Stimulated activated CD4-positive, alpha-beta T cell treated with anti-CD3 and anti-CD28 coated beads, TNF-alpha, amount 100 ng/mL, for 48 hours (primary cell): ENCODE data around the gene GEMIN5.

Experiments
- DNase-seq, 3 donors: peaks; one replicate each; pipeline ENCODE4 v3.0.0-alpha.2; 2020; ENCODE audit warnings: low read depth in 3 of 3

The GEMIN5 gene

DNA sequence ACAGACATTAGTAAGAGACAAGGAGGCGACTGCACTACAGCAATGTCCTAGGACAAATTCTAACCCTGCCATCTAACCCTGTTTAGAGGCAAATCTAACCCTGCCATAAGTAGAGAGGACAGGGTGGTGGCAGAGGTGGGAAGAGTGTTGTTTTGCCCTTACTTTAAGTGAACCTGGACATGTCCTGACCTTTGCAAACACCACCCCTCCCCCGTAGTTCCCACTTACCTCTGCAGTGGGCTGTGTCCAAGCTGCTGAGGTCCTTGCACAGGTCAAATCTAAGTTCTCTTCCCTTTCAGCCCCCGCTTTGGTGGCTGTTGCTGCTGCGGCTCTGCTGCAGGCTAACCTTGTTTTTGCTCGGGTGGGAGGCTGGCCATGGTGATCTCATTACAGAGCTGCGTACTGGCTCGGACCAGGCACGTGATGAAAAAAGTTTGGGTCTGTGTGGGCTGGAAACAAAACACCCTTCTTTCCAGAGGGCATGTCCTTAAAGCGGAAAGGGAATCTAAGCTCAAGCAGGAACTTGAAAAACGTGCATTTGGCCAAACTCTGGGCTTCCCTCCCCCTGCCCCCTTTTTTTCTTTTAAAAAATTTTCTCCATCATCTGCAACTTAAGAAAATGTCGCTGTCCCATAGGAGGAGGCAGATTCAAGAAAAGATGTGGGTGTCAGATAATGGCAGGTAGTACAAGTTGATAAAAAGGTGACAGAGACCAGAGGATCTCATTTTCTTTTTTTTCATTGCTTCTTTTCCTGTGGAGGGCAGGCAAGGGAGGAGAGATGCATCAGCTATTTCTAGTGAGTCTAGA lies 87.6 kb downstream of the GEMIN5 start, which contains the start of gene FAXDC2:
Gene FAXDC2 (minus strand): TSS at position 349 of the 808 bp plus-strand sequence. CDS start 12,425 bp downstream, outside the sequence.
- no peak for DNase-seq

DNA sequence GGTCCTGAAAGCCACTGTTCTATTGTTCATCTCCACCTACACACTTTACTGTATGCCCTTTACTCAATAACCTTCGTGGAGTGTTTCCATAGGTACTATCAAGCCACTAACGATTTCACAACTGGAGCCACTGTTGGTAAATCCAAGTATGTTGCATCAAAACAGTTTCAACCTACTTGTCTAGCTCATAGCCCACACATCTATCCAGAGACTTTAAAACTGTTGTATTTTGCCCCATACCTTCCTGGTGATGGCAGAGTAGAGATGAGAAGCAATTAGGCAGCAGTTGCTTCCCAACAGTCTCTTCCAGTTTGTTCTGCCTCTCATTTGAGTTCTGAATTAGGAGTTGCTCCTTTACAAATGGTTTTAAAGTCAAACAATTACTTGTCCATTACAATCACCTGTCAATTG lies 88.2 kb downstream of the GEMIN5 start:
- no peak for DNase-seq

DNA sequence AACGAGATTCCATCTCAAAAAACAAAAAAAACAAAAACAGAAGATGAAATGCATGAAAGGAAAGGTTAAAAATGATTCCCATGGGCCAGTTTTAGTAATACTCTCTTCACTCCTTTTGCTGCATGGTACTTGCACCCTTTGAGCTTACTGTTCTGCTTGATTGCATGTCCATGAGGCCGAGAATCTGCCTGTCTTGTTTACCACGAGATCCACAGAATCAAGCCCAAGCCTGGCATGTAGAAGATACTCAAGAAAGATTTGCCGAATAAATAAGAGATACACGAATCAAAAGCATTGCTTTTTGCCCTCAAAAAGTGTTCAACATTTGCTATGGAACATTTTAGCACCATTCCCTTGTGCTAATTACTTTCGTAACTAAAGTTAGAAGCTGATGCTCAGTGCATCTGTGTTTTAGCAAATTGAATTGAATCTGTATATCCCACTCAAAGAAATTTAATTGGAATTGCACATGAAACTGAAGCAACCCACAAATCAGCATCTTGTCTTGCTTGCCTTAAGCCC lies 88.7 kb downstream of the GEMIN5 start:
- no peak for DNase-seq

DNA sequence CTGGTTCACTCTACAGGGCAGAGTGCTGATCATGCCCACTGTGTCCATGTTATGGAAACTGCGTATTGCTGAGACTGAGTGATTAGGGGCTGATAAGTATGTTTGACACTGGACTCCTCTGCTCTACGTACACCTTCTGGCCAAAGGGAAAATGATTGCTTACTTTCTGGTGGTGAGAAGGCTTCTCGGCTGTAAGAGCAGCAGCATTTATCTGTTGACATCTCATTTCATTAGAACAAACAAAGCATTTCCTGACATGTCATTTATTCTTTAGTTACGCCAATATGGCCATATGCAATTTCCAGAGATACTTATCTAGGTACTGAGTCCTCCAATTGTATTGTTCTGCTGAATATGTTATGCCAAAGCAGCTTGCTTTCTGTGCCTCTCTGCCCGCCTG lies 93.2 kb downstream of the GEMIN5 start:
- DNase-seq: no peak

DNA sequence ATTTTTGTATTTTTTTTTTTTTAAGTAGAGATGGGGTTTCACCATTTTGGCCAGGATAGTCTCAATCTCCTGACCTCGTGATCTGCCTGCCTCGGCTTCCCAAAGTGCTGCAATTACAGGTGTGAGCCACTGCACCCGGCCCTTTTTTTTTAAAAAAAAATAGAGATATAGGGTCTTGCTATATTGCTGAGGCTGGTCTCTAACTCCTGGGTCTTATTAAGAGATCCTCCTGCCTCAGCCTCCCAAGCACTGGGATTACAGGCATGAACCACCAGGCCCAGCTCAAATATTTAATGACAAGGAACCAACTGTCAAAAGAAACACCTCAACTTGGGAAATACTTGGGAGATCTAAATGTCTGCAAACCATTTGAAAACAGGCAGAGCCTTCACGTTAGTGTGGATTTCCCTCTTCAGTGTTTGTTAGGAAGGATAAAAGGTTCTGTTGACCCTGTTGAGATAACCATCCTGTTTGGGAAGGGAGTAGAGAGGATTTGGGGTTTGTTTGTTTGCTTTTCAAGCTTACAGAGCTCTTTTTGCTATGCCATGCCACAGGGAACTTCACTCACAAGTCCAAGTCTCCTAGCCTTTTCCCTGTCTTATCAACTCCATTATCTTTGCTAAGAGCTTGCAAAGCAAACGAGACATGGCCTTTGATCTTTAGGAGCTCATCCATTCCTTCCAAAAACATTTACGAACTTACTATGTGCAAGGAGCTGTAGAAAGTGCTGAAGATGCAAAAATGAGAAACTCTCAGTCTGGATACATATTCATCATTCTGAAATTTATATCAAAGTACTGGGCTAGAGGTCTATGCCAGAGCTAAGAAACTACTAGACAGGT lies 95.1 kb downstream of the GEMIN5 start:
- no peak for DNase-seq

DNA sequence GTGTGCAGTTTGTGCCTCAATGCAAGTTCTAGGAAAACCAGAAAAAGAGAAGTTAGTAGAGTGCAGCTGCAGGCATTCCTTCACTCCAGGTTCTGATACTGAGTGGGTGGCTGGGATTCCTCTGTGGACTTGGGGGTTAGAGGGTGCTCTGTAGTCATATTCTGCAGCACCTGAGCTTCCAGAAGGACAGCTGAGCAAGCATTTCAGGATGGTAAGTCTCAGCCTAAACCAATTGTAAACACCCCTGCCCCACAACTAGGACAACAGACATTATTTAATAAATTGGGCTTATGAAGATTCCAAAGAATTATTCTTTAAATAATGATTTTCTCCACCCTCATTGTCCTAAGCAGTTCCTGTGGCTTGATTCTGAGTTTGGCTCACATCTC lies 96.7 kb downstream of the GEMIN5 start:
- no peak for DNase-seq

DNA sequence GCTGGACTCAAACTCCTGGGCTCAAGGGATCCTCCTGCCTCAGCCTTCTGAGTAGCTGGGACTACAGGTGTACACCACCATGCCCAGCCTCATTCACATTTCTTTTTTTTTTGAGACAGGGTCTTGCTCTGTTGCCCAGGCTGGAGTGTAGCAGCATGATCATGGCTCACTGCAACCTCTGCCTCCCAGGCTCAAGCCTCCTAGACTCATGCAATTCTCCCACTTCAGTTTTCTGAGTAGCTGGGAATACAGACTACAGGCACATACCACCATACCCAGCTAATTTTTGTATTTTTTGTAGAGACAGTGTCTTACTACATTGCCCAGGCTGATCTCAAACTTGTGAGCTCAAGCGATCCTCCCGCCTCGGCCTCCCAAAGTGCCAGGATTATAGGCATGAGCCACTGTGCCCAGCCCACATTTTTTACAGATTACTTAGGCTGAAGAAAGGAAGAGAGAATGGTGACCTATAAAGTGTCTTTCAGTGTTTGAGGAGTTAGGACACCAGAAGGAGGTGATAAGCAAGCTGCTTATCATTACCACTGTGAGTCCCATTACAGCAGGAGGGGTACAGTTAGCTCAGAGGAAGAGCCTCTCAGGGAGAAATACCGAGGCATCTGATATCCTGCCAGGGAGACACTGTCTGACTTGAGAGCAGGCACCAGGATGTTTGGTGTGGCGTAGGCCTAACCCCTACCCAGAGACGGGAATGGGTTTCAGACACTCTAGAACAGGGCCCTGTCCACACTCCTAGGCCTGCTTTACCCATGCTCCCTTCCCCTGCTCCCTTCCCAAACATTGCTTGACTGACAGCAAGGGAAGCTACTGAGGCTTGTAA lies 97.4 kb downstream of the GEMIN5 start:
- DNase-seq: no peak
